ENCODE measurements around the gene RPS2.

The RPS2 gene

GRCh38 chr16:1917665-1918350 is 46.8 kb downstream of the RPS2 start:
- H3K9me3 ChIP-seq (ENCODE audit: severe bottlenecking): no peaks in the 10 kb centered on the region
- H3K27ac ChIP-seq: no peak overlapping the region
- peaks cover 40% of the 10 kb centered on the region for H3K27me3 ChIP-seq (ENCODE audit: insufficient read depth, low read depth, severe bottlenecking)
- H3K36me3 ChIP-seq: no peaks in the 10 kb centered on the region
- no peak for TF ChIP-seq CTCF (IDR thresholded peaks at IDR 0.05; ENCODE audit: low read depth, low read length)
- no peak for DNase-seq
- peak overlapping the region; percentile 19 for H3K4me3 ChIP-seq (ENCODE audit: low read depth, low read length)

- Histone ChIP-seq H3K36me3 (no peaks in the 10 kb centered on the region), H3K27ac (no peak overlapping the region), H3K4me3 (ENCODE audit: low read depth, low read length) (no peak overlapping the region; the same call in 1 of the 2 replicates), H3K9me3 (ENCODE audit: severe bottlenecking) (no peaks in the 10 kb centered on the region), H3K27me3 (ENCODE audit: insufficient read depth, low read depth, severe bottlenecking) (peaks cover 40% of the 10 kb centered on the region)
- no peak for DNase-seq
- no peak for TF ChIP-seq CTCF (IDR thresholded peaks at IDR 0.05; ENCODE audit: low read depth, low read length)
Observed at GRCh38 chr16:1917056-1917664, 47.5 kb downstream of the RPS2 start.

GRCh38 chr16:1916640-1916990 is 48.0 kb downstream of the RPS2 start:
- Histone ChIP-seq H3K27ac (no peak overlapping the region), H3K9me3 (ENCODE audit: severe bottlenecking) (no peaks in the 10 kb centered on the region), H3K36me3 (no peaks in the 10 kb centered on the region), H3K4me3 (ENCODE audit: low read depth, low read length) (no peak overlapping the region), H3K27me3 (ENCODE audit: insufficient read depth, low read depth, severe bottlenecking) (peaks cover 40% of the 10 kb centered on the region)
- TF ChIP-seq CTCF (IDR thresholded peaks at IDR 0.05; ENCODE audit: low read depth, low read length): no peak
- DNase-seq: no peak

- no peak overlapping the region for H3K27ac ChIP-seq
- H3K9me3 ChIP-seq (ENCODE audit: severe bottlenecking): no peaks in the 10 kb centered on the region
- no peak overlapping the region for H3K4me3 ChIP-seq (ENCODE audit: low read depth, low read length)
- H3K36me3 ChIP-seq: no peaks in the 10 kb centered on the region
- DNase-seq: no peak
- no peak for TF ChIP-seq CTCF (IDR thresholded peaks at IDR 0.05; ENCODE audit: low read depth, low read length)
- peaks cover 34% of the 10 kb centered on the region for H3K27me3 ChIP-seq (ENCODE audit: insufficient read depth, low read depth, severe bottlenecking)
Observed at GRCh38 chr16:1915732-1916639, 48.6 kb downstream of the RPS2 start.

GRCh38 chr16:1914988-1915387 is 49.6 kb downstream of the RPS2 start:
- Histone ChIP-seq H3K36me3 (no peaks in the 10 kb centered on the region), H3K27me3 (ENCODE audit: insufficient read depth, low read depth, severe bottlenecking) (peaks cover 27% of the 10 kb centered on the region)

More at GRCh38 chr16:1914988-1915387, 49.6 kb downstream of the RPS2 start:
- no peak overlapping the region for H3K4me3 ChIP-seq (ENCODE audit: low read depth, low read length)
- DNase-seq: no peak
- no peak overlapping the region for H3K27ac ChIP-seq
- no peaks in the 10 kb centered on the region for H3K9me3 ChIP-seq (ENCODE audit: severe bottlenecking)
- no peak for TF ChIP-seq CTCF (IDR thresholded peaks at IDR 0.05; ENCODE audit: low read depth, low read length)

Measured in WERI-Rb-1 (cell line).